ENCODE results near the gene ALG8.

The ALG8 gene

GRCh38 chr11:78072455-78072854 is 67.0 kb downstream of the ALG8 start:
- no peaks in the 10 kb centered on the region for H3K27me3 ChIP-seq
- intact Hi-C loops (cut with DNase I; ENCODE audit: low total_unique reads) = no loop called here
- H3K4me3 ChIP-seq = no peak overlapping the region
- no peak overlapping the region for H3K27ac ChIP-seq
- H3K4me1 ChIP-seq = peaks cover 0 to 27% (median 15%) of the 10 kb centered on the region in 4 donors
- H3K9me3 ChIP-seq = no peaks in the 10 kb centered on the region
- TF ChIP-seq, protein P1, sequence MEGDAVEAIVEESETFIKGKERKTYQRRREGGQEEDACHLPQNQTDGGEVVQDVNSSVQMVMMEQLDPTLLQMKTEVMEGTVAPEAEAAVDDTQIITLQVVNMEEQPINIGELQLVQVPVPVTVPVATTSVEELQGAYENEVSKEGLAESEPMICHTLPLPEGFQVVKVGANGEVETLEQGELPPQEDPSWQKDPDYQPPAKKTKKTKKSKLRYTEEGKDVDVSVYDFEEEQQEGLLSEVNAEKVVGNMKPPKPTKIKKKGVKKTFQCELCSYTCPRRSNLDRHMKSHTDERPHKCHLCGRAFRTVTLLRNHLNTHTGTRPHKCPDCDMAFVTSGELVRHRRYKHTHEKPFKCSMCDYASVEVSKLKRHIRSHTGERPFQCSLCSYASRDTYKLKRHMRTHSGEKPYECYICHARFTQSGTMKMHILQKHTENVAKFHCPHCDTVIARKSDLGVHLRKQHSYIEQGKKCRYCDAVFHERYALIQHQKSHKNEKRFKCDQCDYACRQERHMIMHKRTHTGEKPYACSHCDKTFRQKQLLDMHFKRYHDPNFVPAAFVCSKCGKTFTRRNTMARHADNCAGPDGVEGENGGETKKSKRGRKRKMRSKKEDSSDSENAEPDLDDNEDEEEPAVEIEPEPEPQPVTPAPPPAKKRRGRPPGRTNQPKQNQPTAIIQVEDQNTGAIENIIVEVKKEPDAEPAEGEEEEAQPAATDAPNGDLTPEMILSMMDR (IDR thresholded peaks at IDR 0.05) = no peak
- DNase-seq = no peak
- peaks cover 34 to 46% (median 42%) of the 10 kb centered on the region in 3 donors for H3K36me3 ChIP-seq

GRCh38 chr11:78071717-78072116 is 67.7 kb downstream of the ALG8 start:
- peaks cover 34 to 51% (median 45%) of the 10 kb centered on the region in 3 donors for H3K36me3 ChIP-seq
- TF ChIP-seq, protein P1 (IDR thresholded peaks at IDR 0.05) = no peak
- no peak for DNase-seq
- H3K4me3 ChIP-seq = no peak overlapping the region
- no peaks in the 10 kb centered on the region for H3K27me3 ChIP-seq
- peaks cover 0 to 19% (median 8%) of the 10 kb centered on the region in 4 donors for H3K4me1 ChIP-seq
- intact Hi-C loops (cut with DNase I; ENCODE audit: low total_unique reads) = no loop called here
- H3K27ac ChIP-seq = no peak overlapping the region
- H3K9me3 ChIP-seq = no peaks in the 10 kb centered on the region

DNA sequence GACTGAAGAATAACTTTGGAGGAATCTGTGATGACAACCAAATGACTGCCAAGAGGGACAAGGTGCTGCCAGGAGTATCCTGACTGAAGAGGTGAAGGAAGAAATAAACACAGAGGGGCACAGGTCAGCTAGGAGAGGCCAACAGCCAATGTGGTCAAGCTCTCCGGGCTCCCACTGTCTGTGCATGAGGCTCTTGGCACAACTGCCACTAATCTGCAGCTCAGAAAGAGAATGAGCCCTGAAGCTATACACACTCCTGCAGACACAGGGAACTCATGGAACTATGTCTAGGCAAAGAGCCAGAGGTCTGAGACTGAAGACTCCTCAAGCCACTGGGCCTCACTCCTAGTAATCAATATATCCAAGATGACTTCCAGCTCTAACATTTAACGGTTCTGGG is 68.8 kb downstream of the ALG8 start:
- intact Hi-C loops (cut with DNase I; ENCODE audit: low total_unique reads) = no loop called here
- Histone ChIP-seq H3K4me3 (no peak overlapping the region), H3K27ac (no peak overlapping the region), H3K4me1 (peaks cover 0 to 10% (median 2%) of the 10 kb centered on the region in 4 donors), H3K9me3 (no peaks in the 10 kb centered on the region), H3K36me3 (peaks cover 34 to 51% (median 45%) of the 10 kb centered on the region in 3 donors), H3K27me3 (no peaks in the 10 kb centered on the region)
- TF ChIP-seq, protein P1 (IDR thresholded peaks at IDR 0.05) = no peak
- no peak for DNase-seq

DNA sequence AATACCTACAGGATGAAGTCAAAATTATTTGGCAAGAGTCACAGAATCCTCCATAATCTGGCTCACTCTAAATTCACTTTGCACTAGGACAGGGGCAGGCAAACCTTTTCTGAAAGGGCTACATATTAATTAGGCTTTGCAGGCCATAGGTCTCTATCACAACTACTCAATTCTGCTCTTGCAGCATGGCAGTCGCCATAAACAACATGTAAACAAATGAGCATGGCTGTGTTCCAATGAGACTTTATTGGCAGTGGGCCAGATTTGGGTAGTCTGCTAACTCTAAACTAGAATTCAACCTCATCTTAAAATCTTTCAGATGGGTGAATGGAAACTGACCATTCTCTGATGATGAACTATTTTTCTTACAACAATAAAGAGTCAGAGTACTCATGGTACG is 70.0 kb downstream of the ALG8 start:
- no peak for DNase-seq
- intact Hi-C loops (cut with DNase I; ENCODE audit: low total_unique reads) = no loop called here
- Histone ChIP-seq H3K36me3 (peaks cover 34 to 51% (median 45%) of the 10 kb centered on the region in 3 donors), H3K4me1 (no peaks in the 10 kb centered on the region), H3K27ac (no peak overlapping the region), H3K27me3 (no peaks in the 10 kb centered on the region), H3K4me3 (no peak overlapping the region), H3K9me3 (no peaks in the 10 kb centered on the region)
- TF ChIP-seq, protein P1 (IDR thresholded peaks at IDR 0.05) = no peak

- H3K27ac ChIP-seq = no peak overlapping the region
- no peak overlapping the region for H3K4me3 ChIP-seq
- intact Hi-C loops (cut with DNase I; ENCODE audit: low total_unique reads) = no loop called here
- no peaks in the 10 kb centered on the region for H3K27me3 ChIP-seq
- no peaks in the 10 kb centered on the region for H3K9me3 ChIP-seq
- H3K4me1 ChIP-seq = peaks cover 0 to 7% (median 5%) of the 10 kb centered on the region in 4 donors
- TF ChIP-seq, protein P1 (IDR thresholded peaks at IDR 0.05) = no peak
- peaks cover 34 to 50% (median 45%) of the 10 kb centered on the region in 3 donors for H3K36me3 ChIP-seq
- no peak for DNase-seq
These were observed 71.7 kb downstream of the ALG8 start for GRCh38 chr11:78067704-78068103.

DNA sequence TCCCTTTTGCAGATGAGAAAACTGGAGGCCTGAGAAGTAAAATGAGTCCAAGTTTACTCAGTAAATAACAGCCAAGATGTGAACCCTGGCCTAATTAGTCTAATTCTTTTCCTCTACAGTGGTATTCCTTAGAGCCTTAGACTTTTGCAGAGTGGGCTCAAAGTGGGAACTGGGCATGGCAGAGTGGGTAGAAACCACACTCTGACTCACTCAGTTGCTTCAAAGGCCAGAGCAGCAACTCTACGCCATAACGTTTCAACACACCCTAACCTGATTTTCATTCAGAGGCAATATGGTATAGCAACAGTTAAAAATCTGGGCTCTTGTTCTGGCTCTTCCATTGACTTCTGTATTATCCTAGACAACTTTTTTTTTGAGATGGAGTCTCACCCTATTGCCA is 73.0 kb downstream of the ALG8 start:
- intact Hi-C loops (cut with DNase I; ENCODE audit: low total_unique reads) = no loop called here
- TF ChIP-seq, protein P1 (IDR thresholded peaks at IDR 0.05) = no peak
- Histone ChIP-seq H3K4me1 (peaks cover 0 to 17% (median 12%) of the 10 kb centered on the region in 4 donors), H3K27me3 (no peaks in the 10 kb centered on the region), H3K36me3 (peaks cover 22 to 38% (median 35%) of the 10 kb centered on the region in 3 donors), H3K27ac (no peak overlapping the region), H3K9me3 (no peaks in the 10 kb centered on the region), H3K4me3 (no peak overlapping the region)
- no peak for DNase-seq
